GOT3 (cell line): ENCODE data around the gene OPRD1.
"Not testable (repeated sequence)": the region's sequence is repeated elsewhere in the genome, so short reads cannot be mapped to it uniquely, and the experiment has no call there.

Experiments used
- DNase-seq: peaks from one replicate; lab custom pipeline; 2025; ENCODE audit warnings: mixed read lengths; lab: John Stamatoyannopoulos, UW

OPRD1 gene

GRCh38 chr1:28811766-28812668 is at the start of gene OPRD1:
OPRD1 (plus strand) TSS chr1:28812170; CDS start chr1:28812384, 214 bp downstream.
- DNase-seq, result no peak

- no peak for DNase-seq
Observed at GRCh38 chr1:28766532-28767183, 45.3 kb upstream of the OPRD1 start.

- no peak for DNase-seq
Observed at GRCh38 chr1:28770601-28771165, 41.3 kb upstream of the OPRD1 start.

- not testable (repeated sequence) for DNase-seq
Observed at GRCh38 chr1:28771921-28772320, 40.0 kb upstream of the OPRD1 start.

DNA sequence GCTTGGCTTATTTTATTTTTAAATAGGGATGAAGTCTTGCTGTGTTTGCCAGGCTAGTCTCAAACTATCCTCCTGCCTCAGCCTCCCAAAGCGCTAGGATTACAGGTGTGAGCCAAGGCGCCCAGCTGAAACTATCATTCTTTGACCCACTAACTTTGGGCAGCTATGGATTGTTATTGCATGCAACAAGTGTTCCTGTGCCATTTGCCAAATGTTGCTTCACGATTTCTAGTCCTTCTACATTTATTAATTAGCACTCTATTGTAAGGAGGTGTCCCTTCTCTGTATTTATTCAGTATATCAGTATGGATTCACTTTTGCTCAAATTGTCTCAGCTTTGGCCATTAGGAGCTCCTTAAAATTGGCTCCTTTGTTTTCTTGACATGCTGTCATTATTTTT is 38.9 kb upstream of the OPRD1 start:
- no peak for DNase-seq

GRCh38 chr1:28775121-28775942 is 36.6 kb upstream of the OPRD1 start:
- no peak for DNase-seq

- no peak for DNase-seq
Observed at GRCh38 chr1:28776341-28776740, 35.6 kb upstream of the OPRD1 start.

DNA sequence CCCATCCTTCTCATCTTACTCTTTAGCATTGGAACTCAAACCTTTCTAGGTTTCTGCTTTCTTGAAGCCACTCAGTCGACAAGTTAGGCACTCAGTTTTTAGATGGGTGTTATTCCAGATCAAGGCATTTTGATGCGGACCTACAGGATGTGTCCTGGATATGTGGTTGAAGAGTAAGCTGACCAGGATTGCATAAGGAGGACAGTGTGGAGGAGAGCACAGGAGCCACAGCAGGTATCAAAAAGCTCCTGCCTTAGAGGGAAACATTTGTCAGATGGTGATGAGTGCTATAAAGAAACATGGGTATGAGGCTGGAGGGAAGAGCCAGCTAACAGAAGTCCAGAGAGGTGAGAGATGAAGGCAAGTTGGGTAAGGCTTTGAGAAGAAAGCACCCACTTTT is 33.9 kb upstream of the OPRD1 start:
- no peak for DNase-seq

DNA sequence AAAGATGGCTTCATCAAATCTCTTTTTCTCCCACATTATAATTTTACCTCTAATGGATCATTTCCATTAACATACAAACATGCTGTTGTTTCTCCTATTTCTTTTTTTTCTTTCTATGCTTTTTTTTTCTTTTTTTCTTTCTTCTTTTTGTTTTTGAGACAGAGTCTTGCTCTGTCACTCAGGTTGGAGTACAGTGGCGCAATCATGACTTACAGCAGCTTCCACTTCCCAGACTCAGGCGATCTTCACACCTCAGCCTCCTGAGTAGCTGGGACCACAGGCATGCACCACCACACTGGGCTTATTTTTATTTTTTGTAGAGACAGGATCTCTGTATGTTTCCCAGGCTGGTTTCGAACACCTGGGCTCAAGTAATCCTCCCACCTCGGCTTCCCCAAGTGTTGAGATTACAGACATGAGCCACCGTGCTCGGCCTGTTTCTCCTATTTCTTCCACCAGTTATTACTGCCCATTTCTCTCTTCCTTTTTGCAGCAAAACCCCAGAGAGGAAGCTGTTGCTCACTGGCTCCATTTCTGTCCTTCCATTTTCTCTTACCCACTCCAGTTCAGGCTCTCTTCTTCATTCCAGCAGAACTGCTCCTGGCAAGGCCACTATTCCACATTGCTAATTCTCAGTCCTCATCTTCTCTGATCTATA is 32.1 kb upstream of the OPRD1 start:
- no peak for DNase-seq

DNA sequence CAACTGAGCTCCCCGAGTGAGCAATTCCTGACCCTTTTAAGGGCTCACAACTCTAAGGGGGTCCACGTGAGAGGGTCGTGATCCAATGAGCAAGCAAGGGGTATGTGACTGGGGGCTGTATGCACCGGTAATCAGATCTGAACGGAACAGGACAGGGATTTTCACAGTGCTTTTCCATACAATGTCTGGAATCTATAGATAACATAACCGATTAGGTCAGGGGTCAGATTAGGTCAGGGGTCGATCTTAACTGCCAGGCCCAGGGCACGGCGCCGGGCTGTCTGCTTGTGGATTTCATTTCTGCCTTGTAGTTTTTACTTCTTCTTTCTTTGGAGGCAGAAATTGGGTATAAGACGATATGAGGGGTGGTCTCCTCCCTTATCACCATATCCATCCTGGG is 30.7 kb upstream of the OPRD1 start:
- no peak for DNase-seq

DNA sequence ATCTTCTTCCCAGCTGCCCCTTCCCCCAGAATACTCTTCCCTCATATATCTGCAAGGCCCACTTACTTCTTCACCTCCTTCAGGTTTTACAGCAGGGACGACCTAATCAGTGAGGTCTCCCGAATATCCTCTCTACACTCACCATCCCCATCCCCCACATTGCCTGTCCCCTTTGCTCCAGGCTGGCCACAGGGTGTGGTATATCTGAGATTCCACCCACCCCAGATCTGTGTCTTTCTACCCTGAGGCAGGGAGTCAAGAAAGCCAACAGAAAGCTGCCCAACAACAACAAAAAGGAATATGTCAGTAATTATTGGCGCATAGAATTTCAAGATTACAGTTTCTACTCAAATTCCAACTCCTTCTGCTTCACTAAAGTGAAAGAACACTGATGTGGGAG is 30.0 kb upstream of the OPRD1 start:
- no peak for DNase-seq

- no peak for DNase-seq
Observed at GRCh38 chr1:28783363-28783762, 28.6 kb upstream of the OPRD1 start.

- no peak for DNase-seq
Observed at GRCh38 chr1:28789412-28789811, 22.6 kb upstream of the OPRD1 start.

DNA sequence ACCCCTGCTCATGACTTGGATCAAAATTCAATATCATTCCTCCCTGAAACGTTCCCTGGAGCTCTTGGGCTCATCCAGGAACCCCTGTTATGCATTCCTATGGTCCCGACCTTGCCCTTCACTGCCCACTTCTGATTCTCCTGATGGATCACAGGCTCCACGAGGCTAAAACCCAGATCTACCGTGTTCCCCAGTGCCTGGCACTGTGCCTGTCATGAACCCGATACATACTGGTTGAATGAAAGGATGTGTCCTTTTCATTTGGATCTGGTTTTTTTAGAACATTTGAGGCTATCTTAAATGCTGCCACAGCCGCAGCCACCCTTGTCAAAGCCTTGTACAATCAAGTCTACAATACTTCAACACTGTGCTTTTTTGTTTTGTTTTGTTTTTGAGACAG is 22.2 kb upstream of the OPRD1 start:
- no peak for DNase-seq

DNA sequence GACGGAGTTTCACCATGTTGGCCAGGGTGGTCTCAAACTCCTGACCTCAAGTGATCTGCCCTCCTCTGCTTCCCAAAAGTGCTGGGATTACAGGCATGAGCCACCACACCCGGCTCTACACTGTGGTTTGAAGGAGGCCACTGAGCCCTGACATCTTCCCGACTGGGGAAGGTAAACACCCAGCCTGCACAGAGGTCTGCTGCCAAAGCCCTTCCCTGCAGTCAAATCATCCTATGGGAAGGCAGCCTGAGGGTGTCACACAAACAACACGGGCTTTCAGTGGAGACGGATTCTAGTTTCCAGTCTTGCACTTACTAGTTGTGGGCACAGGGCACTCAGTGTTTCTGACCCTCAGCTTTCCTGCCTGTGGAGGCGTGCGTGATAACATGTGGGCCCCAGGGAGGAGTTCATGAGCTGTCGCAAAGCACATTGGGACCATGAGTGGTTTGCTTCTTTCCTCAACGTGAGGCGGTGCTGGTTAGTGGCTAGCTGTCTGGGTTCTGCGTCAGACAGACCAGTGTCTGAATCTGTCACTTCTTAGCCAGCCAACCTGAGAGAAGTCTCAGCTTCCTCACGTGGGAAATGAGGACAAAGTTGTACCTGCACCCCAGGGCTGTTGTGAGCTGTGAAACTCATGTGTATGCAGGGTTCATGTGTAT is 21.5 kb upstream of the OPRD1 start:
- DNase-seq, result no peak

- not testable (repeated sequence) for DNase-seq
Observed at GRCh38 chr1:28791929-28792328, 20.0 kb upstream of the OPRD1 start.

GRCh38 chr1:28792644-28793121 is 19.3 kb upstream of the OPRD1 start:
- DNase-seq, result no peak

DNA sequence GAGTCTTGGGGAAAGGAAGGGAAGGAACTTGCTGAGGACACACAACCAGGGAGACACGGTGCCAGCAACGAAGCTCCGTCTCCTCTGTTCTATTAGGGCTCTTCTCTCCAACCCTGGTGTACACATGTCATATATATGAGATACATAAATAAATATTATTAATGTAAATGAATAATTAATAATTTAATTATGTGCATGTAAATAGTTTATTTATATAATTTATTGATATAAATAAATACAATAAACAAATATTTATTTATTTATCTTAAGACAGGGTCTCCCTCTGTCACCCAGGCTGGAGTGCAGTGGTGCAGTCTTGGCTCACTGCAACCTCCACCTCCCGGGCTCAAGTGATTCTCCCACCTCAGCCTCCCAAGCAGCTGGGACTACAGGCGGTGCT is 17.4 kb upstream of the OPRD1 start:
- not testable (repeated sequence) for DNase-seq

DNA sequence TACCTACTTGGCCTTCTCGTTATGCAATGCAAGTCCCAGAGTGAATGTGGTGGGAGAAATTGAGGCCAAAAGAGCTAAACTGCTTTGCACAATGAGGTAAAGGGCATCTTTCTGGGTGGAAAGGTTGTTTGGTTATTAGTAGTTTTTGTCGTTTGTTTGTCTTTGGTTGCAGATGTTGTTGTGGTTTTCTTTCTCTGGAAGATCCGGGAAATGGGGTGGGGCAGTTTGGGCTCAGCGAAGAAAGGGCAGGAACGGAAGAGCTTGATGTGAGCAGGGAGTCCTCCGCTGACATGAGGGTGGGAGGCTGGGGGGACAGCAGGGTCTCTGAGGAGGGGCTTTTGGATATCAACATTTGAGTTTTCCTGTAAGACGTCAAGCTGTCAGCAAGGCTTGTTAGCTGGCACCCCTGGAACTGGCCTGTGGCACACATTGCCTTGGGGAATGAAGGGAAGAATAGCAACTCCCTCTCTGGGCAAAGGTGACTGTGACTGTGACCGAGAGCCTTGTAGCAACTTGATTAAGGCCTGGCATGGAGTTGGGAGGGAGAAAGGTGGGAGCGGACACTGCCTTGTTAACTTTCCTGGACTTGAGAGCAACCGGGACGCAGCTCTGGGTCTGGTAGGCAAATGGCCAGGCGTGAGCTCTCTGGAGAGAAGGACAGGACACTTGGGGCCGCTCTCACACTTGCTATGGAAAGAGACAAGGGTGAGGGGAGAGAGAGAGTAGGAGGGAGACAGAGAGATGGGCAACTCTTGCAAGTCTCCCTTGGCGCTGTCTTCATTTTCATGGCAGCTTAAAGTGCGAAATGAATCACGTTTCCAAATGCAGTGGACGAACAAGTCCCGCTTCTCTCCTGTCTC is 15.4 kb upstream of the OPRD1 start:
- no peak for DNase-seq

- DNase-seq, result no peak
Observed at GRCh38 chr1:28800324-28800723, 11.6 kb upstream of the OPRD1 start.
